Amniotic epithelial cell (primary cell): ENCODE results near the gene ATAD1.
"Not testable (repeated sequence)": the region's sequence is repeated elsewhere in the genome, so short reads cannot be mapped to it uniquely, and the experiment has no call there.

Source experiments
- DNase-seq: peaks from one replicate; pipeline ENCODE4 v3.0.0-alpha.2; 2010; ENCODE audit warnings: low read depth

The ATAD1 gene

GRCh38 chr10:87817609-87818504 is at the start of gene ATAD1:
Gene ATAD1 (minus strand): TSS chr10:87818226. CDS start chr10:87814599, 3,627 bp downstream.
- peak; percentile 80 for DNase-seq

- no peak for DNase-seq
Measured at GRCh38 chr10:87867453-87867852, 49.4 kb upstream of the ATAD1 start.

- DNase-seq = no peak
Measured at GRCh38 chr10:87866412-87866974, 48.5 kb upstream of the ATAD1 start.

- no peak for DNase-seq
Measured at GRCh38 chr10:87865241-87865881, 47.3 kb upstream of the ATAD1 start.

- DNase-seq = no peak
Measured at GRCh38 chr10:87864496-87865059, 46.6 kb upstream of the ATAD1 start.

GRCh38 chr10:87863951-87864495 is 46.0 kb upstream of the ATAD1 start:
- not testable (repeated sequence) for DNase-seq

- DNase-seq = peak; percentile 91
Measured at GRCh38 chr10:87863053-87863943, 45.3 kb upstream of the ATAD1 start, which contains the start of the genes KLLN and PTEN. Gene KLLN (minus strand): TSS chr10:87863533. CDS start chr10:87862487, 1,046 bp downstream. Gene PTEN (plus strand): TSS chr10:87863625. CDS start chr10:87864470, 845 bp downstream.

- DNase-seq = no peak
Measured at GRCh38 chr10:87862679-87863052, 44.6 kb upstream of the ATAD1 start.

- DNase-seq = peak; percentile 99
Measured at GRCh38 chr10:87861953-87862678, 44.1 kb upstream of the ATAD1 start.

- DNase-seq = peak; percentile 92
Measured at GRCh38 chr10:87861566-87861952, 43.5 kb upstream of the ATAD1 start.

GRCh38 chr10:87860816-87861403 is 42.9 kb upstream of the ATAD1 start:
- DNase-seq = no peak

GRCh38 chr10:87860156-87860795 is 42.2 kb upstream of the ATAD1 start:
- peak; percentile 69 for DNase-seq

GRCh38 chr10:87855665-87856064 is 37.6 kb upstream of the ATAD1 start:
- DNase-seq = not testable (repeated sequence)

GRCh38 chr10:87855247-87855646 is 37.2 kb upstream of the ATAD1 start:
- not testable (repeated sequence) for DNase-seq

GRCh38 chr10:87852089-87852488 is 34.1 kb upstream of the ATAD1 start:
- no peak for DNase-seq

- peak; percentile 72 for DNase-seq
Measured at GRCh38 chr10:87850742-87851205, 32.7 kb upstream of the ATAD1 start.

- no peak for DNase-seq
Measured at GRCh38 chr10:87849001-87849400, 31.0 kb upstream of the ATAD1 start.

GRCh38 chr10:87847550-87847949 is 29.5 kb upstream of the ATAD1 start:
- no peak for DNase-seq

GRCh38 chr10:87846711-87847110 is 28.7 kb upstream of the ATAD1 start:
- not testable (repeated sequence) for DNase-seq
